ENCODE results near the gene DPP7.
A peak's percentile ranks its signal among the peaks of the same experiment; 100 is the strongest.

The DPP7 gene

DNA sequence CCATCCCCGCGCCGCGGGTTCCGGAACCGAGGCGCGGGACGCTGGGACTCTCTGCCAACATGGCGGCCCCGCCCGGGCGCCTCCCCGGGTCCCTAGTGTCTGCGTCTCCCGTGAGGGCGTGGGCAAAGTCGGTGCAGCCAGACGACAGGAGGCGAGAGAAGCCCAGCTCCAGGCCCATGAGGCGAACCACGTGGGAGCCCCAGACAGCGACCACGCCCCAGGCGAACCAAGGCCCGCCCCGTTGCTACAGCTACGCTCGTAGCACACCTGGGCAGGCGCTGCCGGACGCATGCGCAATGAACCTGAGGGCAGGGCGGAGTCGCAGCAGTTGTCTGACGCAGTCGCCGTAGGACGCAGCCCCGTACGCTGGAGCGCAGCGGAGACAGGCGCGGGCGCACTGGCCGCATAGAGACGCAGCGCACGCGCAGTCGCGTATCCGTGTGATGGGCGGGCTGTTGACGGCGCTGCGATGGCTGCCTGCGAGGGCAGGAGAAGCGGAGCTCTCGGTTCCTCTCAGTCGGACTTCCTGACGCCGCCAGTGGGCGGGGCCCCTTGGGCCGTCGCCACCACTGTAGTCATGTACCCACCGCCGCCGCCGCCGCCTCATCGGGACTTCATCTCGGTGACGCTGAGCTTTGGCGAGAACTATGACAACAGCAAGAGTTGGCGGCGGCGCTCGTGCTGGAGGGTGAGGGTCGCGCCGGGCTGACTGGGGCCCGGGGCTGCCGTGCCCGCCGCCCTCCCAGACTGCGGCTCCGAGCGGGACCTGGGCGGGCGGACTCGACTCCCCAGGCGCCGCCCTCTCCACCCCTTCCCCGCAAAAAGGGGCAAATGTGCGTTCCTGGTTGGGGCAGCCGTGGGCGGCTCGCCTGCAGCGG lies 27.8 kb downstream of the DPP7 start, which contains the start of gene MAN1B1:
Gene MAN1B1 (plus strand): TSS at position 455 of the 878 bp plus-strand sequence. CDS start 15 bp downstream, at position 470.
- peak; percentile 99 for DNase-seq

DNA sequence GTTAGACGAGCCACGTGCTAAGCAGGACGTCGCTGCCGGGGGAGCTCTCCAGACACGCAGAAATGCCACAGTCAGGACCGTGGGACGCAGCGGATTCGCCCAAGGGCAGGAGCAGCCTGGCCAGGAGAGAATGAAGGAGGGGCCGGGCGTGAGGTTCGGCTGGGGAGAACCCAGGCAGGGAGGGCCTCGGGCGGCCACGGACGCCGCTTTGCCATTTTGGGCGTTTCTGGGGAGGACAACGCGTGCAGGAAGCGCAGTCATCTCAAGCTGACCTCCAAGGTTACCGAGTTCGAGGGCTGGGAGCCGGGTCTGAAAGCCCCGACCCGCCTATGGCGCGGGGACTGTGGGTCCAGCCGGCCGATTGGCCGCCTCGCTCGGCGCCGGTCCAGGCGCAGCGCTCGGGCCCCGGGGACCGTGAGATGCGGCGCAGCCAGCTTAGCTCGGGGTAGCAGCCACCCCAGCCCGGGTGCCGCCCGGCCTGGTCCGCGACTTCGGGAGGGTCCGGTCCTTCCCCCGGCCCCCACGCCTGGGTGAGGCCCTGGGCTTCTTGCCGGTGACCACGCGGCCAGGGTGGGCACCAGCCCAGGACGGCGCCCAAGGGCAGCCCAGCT lies 28.5 kb downstream of the DPP7 start:
- no peak for DNase-seq

DNA sequence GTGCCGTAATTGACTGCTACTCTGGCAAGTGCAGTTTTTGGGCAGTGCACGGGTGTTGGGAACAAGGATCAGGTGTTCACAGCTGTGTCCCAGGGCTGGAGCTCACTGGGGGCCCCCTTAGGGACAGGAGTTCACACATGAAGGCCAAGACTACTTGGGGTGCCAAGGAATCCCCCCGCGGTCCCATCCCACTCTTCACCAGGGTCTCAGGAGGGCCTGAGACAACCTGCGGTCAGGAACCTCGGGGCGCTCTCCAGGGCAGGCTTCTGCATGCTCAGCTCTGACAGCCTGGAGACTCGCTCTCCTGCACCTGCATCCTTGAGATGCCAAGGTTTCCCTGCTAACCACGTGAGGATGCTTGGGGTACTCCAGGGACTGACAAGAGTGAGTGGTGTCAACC lies 30.0 kb downstream of the DPP7 start:
- DNase-seq: no peak

DNA sequence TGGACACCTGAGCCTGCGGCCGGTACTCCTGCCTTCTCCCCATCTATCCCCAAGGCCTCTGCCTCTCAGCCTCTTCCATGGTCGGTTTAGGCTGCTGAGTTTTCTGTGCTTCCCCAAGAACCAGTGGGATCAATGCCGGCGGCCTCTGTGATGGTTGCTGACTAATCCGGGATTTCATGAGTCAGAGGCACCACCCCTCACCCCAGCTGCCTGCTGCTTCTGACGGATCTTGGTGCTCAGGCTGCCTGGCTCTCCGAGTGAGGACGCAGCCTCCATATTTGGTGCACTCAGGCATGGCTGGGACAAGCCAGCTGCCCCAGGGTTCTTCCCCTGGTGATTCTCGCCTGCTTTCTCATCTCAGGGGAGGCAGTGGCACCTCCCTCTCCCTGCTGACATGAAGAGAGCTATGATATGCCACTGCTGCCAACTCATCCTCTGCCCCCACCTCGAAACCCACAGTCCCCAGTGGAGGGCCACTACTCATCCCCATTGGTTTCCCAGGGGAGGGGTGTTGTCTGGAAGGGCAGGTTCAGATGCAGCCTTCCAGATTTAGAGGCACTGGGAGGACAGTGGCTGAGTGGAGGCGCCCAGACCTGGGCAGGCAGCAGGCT lies 31.0 kb downstream of the DPP7 start:
- no peak for DNase-seq

DNA sequence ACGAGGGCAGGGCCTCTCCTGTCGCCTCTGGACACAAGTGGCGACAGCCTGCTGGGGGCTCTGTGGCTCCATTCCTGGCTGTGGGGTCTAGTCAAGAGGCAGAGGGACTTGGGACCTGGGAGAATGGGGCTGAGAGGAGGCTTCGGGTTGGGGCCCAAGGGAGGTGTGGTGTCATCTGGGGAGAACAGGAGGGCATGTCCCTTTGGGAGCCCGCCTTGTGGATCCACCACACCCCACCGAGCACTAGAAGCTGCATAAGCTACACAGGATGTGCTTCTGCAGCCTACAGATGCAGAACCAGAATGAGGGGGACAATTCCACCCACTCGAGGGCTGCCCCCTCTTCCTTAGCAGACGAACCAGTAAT lies 31.6 kb downstream of the DPP7 start:
- DNase-seq: no peak

DNA sequence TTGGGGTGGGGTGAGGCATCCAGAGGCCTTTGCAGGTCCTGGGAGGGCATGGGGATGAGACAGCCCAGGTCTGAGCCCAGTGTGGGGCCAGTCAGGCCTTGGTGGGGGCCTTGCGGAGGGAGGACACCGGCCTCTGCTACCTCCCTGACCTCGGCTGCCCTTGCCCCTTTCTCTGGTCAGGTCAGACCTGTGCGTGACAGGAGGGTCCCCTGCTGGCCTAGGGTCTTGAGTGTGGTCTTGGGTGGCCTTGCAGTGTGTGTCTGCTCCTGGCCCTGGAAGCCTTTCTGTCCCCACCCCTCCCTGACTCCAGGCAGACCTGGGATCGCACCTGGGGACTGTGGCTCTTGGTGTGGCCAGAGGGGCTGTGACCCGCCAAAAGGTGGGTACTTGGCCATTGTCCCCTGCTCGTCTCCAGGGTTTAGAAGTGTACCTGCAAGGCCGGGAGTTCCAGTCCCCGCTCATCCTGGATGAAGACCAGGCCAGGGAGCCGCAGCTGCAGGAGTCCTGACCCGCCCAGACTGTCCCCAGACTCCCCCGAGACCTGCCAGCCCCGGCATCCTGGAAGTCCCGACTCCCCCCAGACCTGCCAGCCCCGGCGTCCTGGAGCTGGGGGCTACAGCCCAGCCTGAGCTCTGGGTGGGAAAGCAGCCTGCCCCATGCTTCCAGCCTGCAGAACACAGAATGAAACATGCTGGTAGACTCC lies 32.2 kb downstream of the DPP7 start:
- no peak for DNase-seq

DNA sequence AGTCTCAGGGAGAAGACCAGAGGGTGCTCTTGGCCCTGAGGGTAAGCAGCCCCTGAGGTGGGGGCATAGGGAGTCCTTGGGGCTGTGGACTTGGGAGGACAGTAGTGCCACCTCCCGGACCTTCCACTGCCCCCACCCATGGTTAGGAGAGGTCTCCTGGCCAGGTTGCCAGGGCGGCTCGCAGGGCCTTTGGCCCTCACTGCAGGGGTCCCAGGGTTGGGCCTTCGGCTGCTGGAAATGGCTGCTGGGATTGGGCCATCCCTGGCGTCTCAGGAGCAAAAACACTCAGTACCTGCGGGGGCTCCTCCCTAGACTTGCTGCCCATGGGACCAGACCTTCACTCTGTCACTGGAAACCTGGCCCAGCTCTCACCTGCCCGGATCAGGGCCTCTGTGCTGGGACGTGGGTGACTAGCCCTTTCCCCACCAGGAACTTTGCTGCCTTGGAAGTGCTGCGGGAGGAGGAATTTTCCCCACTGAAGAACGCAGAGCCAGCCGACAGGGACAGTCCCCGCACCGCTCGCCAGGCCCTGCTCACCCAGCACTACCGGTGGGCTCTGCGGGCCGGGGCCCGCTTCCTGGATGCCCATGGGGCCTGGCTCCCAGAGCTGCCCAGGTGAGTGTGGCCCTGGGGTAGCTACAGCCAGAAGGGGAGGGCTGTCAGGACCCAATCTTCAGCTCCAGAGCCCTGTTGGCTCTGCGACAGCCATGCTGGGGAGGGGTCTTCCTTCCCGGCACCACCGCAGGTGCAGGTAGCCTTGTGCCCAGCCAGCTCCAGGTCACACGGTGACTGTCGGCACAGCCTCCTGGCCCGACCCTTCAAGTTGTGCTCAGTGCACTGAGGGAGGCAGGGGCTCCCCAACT lies 34.0 kb downstream of the DPP7 start:
- DNase-seq: no peak

DNA sequence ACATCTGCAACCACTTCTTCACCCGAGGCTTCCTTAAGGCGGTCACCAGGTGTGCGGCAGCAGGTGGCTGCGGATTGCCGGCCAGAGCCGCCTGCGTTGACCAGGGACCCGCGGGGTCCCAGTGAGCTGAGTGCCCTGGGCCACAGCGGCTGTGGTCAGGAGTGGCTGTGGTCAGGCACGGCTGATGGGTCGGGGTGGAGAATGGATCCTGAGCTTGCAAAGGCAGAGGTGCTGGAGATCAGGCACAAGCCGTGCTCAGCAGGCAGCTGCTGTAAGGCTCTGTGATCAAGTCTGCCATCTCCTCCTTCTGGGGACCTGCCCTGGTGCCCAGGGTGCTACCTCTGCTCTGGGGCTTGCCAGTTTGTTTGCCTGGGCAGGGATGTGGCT lies 35.1 kb downstream of the DPP7 start:
- DNase-seq: no peak

DNA sequence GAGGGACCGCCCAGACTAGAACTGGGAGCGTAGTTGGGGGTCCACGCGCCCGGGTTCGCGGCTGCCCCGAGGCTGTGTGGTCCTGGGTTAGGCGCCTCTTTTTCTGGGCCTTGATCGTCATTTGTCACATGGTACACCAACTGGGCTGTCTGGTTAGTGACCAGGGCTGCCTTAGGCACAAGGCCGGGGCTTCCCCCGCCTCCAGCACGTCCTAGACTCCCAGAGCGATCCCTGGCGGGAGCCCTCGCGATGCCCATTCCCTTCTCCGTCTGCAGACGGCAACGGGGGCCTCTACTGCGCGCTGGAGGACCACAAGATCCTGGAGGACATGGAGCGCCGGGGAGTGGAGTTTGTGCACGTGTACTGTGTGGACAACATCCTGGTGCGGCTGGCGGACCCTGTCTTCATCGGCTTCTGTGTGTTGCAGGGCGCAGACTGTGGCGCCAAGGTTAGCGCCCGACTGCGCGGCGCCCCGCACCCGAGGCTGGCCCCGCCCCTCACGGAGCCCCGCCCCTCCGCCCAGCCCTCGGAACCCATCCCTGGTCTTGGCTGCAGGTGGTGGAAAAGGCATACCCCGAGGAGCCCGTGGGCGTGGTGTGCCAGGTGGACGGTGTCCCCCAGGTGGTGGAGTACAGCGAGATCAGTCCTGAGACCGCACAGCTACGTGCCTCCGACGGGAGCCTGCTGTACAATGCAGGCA lies 35.7 kb downstream of the DPP7 start:
- no peak for DNase-seq

DNA sequence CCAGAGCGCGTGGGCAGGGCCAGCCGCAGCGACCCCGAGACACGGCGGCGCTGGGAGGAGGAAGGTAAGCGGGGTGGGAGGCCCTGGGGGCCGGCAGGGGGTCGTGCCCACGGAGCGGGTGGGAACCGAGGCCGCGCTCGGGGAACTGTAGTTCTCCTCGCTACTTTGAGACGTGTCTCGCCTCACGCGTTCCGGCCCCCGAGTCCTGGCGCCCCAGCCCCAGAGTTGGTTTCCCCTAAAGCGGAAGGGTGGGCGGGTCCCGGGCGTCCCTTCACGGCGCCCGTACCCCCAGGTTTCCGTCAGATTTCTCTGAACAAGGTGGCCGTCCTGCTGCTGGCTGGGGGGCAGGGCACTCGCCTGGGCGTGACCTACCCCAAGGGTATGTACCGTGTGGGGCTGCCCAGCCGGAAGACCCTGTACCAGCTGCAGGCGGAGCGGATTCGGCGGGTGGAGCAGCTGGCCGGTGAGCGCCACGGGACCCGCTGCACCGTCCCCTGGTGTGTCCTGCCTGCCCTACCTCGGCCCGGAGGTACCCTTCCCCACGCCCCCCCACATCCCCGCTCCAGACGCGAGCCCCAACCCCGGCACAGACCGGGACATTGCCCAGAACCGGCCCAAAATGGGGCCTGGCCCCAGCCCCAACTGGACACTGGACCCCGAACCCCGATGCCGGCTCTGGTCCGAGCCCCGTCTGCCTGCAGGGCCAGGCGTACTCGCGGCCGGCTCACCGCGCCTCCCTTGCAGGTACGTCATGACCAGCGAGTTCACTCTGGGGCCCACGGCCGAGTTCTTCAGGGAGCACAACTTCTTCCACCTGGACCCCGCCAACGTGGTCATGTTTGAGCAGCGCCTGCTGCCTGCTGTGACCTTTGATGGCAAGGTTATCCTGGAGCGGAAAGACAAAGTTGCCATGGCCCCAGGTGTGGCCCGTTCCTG lies 36.5 kb downstream of the DPP7 start:
- no peak for DNase-seq

DNA sequence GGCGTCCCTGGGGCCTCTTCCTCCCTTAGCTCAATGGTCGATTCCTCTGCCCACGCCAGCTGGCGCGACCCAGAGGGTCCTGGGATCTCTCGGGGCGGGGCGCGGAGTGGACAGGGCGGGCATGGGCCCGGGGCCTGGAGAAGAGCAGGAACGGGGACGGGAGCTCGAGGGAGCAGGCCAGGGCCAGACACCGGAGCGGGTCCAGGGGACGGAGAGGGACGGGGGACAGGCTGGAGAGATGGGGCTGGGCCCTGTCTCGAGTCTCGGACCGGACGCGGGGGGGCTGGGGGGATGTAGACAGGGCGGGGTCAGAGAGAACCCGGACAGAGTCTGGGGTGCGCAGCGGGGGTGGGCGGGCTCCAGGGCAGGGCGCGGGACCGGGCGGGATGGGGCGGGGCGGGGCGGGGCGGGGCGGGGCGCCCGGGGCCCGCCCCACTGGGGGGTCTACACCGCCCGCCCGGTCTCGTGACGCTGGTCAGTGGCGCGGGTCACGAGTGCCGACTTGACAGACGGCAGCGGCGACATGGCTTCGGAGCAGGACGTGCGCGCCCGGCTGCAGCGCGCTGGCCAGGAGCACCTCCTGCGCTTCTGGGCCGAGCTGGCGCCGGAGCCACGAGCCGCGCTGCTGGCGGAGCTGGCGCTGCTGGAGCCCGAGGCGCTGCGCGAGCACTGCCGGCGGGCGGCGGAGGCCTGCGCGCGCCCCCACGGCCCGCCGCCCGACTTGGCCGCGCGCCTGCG lies 37.4 kb downstream of the DPP7 start, which contains the start of gene UAP1L1:
Gene UAP1L1 (plus strand): TSS at position 508 of the 738 bp plus-strand sequence. CDS start 16 bp downstream, at position 524.
- peak; percentile 48 for DNase-seq

DNA sequence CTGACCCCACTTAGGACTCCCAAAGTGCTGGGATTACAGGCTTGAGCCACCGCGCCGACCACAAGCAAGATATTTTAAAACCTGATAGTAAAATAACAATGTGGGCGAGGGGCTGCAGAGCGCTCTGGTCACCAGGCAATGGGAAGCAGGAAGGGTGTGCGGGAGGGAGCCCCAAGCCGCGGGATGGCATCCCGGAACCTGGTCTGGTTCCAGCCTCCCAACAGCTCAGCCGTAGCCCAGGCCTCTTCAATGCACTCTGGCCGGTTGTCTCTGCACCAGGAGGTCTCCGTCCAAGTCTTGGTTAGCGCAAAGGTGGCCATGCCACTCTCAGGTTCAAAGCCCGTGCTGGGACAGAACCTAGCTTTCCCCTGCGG lies 37.9 kb downstream of the DPP7 start:
- no peak for DNase-seq

DNA sequence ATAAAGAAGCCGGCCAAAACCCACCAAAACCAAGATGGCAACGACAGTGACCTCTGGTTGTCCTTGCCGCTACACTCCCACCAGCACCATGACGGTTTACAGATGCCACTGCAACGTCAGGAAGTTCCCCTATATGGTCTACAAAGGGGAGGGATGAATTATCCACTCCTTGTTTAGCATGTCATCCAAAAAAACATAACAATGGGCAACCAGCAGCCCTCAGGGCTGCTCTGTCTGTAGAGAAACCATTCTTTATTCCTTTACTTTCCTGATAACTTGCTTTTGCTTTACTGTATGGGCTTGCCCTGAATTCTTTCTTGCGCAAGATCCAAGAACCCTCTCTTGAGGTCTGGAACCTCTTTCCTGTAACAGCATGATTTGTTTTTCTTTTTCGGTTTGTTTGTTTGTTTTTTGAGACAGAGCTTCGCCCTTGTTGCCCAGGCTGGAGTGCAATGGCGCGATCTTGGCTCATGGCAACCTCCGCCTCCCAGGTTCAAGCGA lies 39.2 kb downstream of the DPP7 start:
- DNase-seq: no peak

DNA sequence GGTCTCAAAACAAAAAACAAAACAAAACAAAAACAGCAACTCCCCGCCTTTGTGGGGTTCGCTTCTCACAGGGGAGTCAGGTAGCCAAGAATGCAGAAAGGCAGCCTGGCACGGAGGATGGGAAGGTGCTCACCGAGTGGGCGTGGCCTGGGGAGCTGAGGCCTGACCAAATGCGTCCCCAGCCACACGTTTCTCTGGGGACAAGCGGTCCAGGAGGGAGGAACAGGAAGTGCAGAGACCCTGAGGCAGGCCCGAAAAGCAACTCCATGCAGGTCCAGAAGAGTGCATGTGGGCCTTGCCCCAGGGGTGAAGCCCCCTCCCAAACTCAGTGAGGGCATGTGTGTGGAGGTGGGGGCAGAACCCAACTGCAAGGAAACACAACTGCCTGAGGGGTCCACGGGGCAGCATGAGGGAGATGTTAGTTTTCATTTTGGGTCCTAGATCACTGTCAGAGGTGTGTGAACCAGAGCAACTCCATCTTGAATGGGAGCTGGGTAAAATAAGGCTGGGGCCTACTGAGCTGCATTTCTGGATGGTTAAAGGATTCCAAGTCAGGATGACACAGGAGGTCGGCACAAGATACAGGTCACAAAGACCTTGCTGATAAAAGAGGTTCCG lies 39.8 kb downstream of the DPP7 start:
- no peak for DNase-seq

DNA sequence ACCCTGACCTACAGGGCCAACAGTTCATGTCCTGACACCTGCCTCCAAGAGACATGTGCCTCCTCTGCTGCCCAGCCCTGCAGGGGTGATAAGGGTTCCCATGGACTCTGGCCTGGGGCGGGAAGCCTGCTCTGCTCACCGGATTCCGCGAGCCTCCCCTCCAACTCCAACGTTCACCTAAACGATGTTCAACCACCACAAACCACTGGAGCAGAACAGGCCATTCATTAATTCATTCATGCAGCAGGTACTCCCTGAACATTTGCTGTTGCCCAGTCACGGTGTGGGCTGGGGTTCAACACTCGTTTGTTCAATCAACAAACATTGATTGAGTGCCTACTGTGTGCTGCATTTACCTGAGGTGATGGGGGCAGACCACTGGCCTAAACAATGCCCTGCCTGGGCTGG lies 40.5 kb downstream of the DPP7 start:
- DNase-seq: no peak

DNA sequence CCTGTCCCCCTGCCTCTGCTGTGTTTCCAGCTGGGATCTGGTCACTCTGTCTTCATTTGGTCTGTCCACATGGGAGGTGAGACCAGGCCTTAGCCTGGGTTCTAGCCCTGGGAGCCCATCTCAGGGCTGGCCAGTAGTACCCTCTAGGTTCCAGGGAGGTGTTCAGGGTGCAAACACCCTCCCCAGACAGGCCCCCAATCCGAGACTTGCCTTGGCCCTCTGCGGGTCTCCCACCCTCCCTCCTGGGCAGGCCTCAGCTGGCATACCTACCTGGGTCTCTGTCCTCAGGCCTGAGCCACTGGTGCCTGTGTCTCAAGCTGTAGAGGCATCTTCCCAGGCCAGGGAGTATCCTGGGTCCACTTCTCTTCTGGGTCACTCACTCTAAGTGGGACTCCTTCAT lies 43.3 kb downstream of the DPP7 start:
- DNase-seq: no peak

DNA sequence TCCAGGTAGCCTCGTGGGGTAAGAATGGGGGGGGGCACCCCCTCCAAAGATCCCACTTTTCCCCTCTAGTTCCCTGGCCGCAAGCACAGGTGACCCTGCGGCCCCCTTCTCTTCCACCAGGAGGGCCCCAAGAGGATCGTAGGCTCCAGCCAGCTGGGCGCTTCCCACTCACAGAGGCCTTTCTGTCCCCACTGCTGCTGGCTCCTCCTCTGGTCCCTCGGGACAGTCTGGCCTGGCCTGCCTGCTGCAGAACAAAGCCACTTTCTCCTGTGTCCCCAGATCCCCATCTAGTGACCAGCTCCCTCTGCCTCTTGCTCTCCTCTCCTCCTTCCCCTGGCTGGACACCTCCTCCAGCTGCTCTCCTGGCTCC lies 43.6 kb downstream of the DPP7 start:
- peak; percentile 51 for DNase-seq

DNA sequence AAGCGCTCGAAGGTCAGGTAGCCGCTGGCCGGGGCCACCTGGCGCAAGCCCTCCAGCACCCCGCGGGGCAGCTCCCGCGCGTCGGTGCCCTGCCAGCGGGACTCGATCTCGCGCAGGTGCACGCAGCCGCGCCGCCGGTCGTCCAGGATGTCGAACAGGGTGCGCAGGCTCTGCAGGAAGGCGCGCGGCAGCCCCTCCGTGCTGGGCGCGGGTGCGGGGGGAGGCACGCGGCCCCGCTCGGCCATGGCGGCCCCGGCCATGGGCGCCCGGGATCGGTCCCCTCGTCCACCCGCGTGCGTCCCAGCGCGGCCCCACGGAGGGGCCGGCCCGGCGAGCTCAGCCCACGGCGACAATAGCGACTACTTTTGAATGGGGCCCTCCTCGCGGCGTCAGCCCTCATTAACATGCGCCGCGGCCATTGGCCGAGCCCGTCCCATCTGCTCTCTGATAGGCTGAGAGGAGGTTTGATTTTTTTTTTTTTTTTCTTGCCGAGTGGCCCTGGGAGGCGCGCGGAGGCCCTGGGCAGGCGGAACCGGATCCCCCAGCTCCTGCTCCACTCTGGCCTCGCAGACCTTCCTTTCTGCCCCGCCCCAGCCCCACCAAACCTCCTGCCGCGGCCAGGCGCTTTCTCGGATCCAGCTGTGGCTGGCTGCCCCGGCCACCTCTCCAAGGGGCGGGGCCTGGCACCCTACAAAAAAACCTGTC lies 44.2 kb downstream of the DPP7 start, which contains the start of gene SAPCD2:
Gene SAPCD2 (minus strand): TSS at position 357 of the 705 bp plus-strand sequence. CDS start 97 bp downstream, at position 260.
- peak; percentile 93 for DNase-seq
